ENCODE measurements around the gene DLG2. TPM values are rescaled to one million over a fixed set of nuclear protein-coding genes. Genes with fewer than 3 reads are reported as not detected.

The DLG2 gene
- total and polyA plus RNA-seq, 2 of the 8 experiments (the other 6 are each of a cell fraction or from before 2014, with no cell fraction given): 1.7 to 14.3 TPM

DNA sequence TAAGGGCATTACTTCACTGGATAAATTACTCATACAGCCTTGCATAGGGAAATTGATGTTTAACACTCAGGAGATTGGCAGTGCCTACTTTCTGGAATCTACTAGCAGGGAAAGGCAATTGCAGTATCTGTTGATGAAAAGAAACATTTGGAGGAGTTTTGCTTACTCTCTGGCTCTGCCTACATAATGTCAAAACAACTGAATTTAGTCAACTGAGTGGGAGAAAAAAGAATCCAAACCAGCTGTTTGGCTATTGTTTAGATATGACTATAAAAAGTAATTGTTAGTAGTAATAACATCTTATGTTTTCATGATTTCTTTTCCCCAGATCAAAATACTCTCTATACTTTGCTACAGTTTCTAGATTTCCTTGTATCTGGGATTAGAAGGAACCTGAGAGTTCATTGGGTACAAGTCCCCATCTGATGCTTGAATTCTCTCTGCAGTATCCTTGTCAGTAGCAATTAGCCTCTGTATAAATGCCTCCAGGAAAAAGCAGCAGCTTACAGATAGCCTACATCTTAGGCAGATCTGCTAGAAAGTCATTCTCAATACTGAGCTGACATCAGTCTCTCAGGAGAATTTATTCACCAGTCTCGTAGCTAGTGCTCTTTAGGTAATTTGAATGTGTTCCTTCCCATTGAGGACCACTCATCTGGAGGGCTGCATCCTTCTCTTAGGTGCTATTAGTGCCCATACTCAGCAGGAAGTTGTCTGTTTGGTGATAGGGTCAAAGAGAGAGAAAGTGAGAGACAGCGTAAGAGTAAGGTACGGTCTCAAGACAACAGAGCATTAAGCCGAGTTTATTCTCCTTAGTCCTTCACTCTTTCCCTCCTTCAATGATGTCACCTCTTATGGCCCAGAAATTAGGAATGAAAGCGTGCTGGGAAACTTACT, 2155.1 kb downstream of the DLG2 start (continued):
- TF ChIP-seq, protein P1, sequence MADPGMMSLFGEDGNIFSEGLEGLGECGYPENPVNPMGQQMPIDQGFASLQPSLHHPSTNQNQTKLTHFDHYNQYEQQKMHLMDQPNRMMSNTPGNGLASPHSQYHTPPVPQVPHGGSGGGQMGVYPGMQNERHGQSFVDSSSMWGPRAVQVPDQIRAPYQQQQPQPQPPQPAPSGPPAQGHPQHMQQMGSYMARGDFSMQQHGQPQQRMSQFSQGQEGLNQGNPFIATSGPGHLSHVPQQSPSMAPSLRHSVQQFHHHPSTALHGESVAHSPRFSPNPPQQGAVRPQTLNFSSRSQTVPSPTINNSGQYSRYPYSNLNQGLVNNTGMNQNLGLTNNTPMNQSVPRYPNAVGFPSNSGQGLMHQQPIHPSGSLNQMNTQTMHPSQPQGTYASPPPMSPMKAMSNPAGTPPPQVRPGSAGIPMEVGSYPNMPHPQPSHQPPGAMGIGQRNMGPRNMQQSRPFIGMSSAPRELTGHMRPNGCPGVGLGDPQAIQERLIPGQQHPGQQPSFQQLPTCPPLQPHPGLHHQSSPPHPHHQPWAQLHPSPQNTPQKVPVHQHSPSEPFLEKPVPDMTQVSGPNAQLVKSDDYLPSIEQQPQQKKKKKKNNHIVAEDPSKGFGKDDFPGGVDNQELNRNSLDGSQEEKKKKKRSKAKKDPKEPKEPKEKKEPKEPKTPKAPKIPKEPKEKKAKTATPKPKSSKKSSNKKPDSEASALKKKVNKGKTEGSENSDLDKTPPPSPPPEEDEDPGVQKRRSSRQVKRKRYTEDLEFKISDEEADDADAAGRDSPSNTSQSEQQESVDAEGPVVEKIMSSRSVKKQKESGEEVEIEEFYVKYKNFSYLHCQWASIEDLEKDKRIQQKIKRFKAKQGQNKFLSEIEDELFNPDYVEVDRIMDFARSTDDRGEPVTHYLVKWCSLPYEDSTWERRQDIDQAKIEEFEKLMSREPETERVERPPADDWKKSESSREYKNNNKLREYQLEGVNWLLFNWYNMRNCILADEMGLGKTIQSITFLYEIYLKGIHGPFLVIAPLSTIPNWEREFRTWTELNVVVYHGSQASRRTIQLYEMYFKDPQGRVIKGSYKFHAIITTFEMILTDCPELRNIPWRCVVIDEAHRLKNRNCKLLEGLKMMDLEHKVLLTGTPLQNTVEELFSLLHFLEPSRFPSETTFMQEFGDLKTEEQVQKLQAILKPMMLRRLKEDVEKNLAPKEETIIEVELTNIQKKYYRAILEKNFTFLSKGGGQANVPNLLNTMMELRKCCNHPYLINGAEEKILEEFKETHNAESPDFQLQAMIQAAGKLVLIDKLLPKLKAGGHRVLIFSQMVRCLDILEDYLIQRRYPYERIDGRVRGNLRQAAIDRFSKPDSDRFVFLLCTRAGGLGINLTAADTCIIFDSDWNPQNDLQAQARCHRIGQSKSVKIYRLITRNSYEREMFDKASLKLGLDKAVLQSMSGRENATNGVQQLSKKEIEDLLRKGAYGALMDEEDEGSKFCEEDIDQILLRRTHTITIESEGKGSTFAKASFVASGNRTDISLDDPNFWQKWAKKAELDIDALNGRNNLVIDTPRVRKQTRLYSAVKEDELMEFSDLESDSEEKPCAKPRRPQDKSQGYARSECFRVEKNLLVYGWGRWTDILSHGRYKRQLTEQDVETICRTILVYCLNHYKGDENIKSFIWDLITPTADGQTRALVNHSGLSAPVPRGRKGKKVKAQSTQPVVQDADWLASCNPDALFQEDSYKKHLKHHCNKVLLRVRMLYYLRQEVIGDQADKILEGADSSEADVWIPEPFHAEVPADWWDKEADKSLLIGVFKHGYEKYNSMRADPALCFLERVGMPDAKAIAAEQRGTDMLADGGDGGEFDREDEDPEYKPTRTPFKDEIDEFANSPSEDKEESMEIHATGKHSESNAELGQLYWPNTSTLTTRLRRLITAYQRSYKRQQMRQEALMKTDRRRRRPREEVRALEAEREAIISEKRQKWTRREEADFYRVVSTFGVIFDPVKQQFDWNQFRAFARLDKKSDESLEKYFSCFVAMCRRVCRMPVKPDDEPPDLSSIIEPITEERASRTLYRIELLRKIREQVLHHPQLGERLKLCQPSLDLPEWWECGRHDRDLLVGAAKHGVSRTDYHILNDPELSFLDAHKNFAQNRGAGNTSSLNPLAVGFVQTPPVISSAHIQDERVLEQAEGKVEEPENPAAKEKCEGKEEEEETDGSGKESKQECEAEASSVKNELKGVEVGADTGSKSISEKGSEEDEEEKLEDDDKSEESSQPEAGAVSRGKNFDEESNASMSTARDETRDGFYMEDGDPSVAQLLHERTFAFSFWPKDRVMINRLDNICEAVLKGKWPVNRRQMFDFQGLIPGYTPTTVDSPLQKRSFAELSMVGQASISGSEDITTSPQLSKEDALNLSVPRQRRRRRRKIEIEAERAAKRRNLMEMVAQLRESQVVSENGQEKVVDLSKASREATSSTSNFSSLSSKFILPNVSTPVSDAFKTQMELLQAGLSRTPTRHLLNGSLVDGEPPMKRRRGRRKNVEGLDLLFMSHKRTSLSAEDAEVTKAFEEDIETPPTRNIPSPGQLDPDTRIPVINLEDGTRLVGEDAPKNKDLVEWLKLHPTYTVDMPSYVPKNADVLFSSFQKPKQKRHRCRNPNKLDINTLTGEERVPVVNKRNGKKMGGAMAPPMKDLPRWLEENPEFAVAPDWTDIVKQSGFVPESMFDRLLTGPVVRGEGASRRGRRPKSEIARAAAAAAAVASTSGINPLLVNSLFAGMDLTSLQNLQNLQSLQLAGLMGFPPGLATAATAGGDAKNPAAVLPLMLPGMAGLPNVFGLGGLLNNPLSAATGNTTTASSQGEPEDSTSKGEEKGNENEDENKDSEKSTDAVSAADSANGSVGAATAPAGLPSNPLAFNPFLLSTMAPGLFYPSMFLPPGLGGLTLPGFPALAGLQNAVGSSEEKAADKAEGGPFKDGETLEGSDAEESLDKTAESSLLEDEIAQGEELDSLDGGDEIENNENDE (IDR thresholded peaks at IDR 0.05; ENCODE audit: insufficient replicate concordance, low read length): no peak
- TF ChIP-seq ZNF274 (IDR thresholded peaks at IDR 0.05; ENCODE audit: borderline replicate concordance, extremely low read depth, low read length): no peak
- TF ChIP-seq JUN (IDR thresholded peaks at IDR 0.05; ENCODE audit: low read depth, low read length): no peak
- no peak for TF ChIP-seq CTBP2 (IDR thresholded peaks at IDR 0.05; ENCODE audit: borderline replicate concordance, insufficient read depth, insufficient read length, low read length)
- no peak for TF ChIP-seq TBP (IDR thresholded peaks at IDR 0.05; ENCODE audit: low read depth, low read length)
- TF ChIP-seq ASH2L (IDR thresholded peaks at IDR 0.05; ENCODE audit: low read length): no peak
- TF ChIP-seq CEBPB (IDR thresholded peaks at IDR 0.05; ENCODE audit: low read depth, low read length): no peak
- TF ChIP-seq SIRT6 (IDR thresholded peaks at IDR 0.05; ENCODE audit: low read length): no peak
- TF ChIP-seq, protein P2, sequence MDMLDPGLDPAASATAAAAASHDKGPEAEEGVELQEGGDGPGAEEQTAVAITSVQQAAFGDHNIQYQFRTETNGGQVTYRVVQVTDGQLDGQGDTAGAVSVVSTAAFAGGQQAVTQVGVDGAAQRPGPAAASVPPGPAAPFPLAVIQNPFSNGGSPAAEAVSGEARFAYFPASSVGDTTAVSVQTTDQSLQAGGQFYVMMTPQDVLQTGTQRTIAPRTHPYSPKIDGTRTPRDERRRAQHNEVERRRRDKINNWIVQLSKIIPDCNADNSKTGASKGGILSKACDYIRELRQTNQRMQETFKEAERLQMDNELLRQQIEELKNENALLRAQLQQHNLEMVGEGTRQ (IDR thresholded peaks at IDR 0.05; ENCODE audit: low read length): no peak
